HG02884 (cell line): ENCODE data around the gene PPP2R2B.

Experiments used
- ATAC-seq: cut with Tn5 transposase; IDR thresholded peaks from one replicate; pipeline ENCODE4 v1.9.1; 2021; ENCODE audit warnings: mild to moderate bottlenecking, moderate library complexity; ENCODE audit not compliant: unreplicated experiment

Gene PPP2R2B

DNA sequence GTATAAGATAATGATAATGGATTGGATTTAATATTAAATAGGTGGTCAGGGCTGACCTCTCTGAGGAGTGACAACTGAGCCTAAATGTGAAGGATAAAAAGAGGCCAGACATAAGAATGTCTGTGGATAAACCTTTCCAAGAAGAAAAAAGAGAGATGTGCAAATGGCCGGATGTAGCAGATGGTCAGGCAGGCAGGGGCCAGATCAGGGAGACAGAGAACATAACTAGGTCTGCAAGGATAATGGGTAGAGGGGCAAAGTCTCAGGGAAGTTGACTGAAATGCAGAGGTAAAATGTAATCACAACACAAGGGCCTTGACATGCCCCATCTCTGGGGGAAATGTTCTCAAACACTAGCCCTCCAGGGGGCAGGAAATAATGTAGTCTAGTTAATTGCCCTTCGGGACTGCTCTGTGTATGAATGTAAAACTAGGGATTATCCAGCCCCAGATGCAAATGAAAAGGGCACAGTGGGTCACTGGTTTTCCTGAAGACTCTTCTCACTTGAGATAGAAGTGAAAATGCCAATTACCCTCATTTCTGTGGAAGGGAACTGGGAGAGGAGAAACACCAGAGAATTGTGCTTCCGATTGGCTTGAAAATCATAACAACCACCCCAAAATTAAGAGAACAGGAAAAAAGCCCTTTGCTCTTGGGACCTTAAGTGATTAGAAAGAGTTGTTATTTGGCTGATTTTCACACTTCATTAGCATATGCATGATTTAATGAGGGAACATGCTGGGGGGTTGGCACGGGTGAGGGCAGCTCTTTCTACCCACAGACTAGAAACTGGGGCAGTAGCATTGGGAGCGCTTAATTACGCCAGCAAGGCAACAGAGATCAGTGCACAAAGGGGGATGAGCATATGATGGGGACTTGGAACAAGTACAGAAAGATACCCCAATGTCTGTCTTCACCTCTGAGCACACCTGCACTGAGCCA lies 88.6 kb downstream of the PPP2R2B start:
- ATAC-seq, result no peak

DNA sequence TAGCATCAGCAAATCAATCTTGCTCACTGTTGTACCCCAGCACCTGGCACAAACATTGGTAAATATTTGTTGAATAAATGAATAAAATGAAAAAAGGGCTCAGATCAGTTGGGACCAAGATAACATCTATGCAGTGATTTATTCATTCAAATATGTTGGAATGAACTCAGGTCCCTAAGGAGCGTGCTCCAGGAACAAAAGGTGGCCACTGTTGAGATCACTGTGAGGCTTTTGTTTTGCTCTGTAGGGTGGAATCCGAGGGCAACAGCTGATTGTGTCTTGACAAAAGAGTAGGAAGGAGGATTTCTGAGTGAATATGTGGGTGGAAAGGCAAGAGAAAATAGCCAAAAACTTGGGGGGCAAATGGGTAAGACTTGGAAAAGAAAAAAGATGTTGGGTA lies 89.7 kb downstream of the PPP2R2B start:
- no peak for ATAC-seq

DNA sequence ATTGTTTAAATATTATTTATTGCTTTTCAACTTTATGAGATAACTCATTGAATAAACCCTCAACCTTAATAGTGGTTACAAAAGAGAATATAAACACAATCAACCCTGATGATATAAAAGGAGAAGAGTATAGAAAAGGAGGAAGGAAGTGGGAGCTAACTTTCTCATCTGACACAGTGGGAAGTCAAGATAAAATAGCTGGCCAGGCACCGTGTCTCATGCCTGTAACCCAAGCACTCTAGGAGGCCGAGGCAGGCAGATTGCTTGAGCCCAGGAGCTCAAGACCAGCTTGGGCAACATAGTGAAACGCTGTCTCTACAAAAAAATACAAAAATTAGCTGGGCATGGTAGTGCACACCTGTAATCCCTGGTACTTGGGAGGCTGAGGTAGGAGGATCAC lies 93.5 kb downstream of the PPP2R2B start:
- no peak for ATAC-seq

DNA sequence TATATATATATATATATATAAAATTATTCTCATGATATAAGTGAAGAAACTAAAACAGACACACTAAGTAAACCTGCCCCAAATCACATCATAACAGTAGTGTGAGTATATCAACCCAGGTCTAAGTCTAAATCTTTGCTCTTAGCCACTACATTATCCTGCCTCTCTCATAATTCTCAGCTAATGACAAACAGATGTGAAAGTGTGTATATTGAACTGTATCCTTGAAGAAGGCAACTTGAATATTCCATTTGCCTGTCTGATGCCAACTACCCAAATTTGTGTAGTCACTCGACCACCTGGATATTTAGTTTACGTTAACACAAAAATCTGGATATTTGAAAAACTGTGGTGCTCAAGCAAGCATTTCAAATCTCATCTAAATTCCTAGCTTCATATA lies 97.4 kb downstream of the PPP2R2B start:
- ATAC-seq, result no peak

DNA sequence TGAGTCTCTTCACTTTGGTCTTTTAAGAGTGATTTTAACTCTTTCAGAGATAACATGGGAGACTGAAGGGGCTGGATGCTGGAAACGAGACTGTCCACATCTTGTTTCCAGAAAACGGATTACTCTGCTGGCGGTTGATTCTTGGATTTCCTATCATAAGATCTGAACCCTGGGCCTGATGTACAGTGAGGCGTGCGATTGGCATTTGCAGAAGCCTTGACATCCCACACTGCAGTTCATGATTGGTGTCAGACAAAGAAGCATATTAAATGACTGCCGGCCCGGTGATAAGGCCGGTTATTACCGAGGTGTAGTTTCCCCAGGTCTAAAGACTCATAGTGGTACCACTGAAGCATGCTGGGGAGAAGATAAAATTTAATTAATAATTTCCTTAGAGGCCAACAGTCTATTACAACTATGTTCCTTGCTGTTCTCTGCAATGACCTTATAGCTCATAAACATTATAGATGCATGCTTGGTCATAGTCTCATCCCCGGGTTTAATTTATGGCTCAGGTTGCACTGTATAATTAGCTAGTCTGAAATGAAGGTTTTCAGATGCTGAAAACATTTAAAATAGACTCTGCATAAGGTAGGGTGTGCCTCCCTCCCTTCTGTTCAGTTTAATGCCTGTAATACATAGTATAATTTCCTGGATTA lies 99.2 kb downstream of the PPP2R2B start:
- ATAC-seq, result no peak

DNA sequence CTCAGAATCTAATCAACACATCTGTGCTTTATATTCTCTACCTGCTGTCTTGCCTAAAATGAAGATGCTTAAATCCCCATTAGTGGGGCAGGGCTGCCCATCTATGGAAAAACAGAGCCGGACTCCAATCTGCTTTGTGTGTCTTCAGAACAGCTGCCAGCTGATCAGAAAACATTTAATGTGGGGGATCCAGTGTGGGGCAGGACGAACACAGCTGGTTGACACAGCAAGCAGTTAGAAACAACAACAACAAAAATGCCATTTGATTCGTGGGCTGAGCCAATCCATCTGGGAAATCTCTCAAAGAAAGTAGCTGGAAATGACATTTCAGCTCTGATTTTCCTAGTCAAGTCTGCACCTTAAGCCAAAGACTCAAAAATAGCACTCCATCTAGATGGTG lies 99.8 kb downstream of the PPP2R2B start:
- ATAC-seq, result no peak

DNA sequence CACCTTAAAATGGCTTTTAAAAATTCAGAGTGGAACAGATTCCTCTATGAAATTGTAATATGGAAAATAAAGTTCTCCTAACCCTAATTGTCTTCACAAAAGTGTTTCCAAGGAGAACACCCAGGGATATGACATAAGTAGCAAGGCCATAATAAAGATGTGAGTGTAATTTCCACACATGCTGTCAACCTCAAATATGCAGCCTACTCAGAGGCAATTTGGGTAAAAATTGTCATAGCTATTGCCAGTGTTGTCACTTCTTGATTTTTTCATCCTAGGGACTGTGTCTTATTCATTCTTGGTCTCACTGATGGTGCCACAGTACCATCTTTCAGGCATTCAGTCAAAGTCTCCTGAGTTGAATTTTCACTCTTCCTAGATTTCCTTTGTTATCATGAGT lies 100.3 kb downstream of the PPP2R2B start:
- no peak for ATAC-seq

DNA sequence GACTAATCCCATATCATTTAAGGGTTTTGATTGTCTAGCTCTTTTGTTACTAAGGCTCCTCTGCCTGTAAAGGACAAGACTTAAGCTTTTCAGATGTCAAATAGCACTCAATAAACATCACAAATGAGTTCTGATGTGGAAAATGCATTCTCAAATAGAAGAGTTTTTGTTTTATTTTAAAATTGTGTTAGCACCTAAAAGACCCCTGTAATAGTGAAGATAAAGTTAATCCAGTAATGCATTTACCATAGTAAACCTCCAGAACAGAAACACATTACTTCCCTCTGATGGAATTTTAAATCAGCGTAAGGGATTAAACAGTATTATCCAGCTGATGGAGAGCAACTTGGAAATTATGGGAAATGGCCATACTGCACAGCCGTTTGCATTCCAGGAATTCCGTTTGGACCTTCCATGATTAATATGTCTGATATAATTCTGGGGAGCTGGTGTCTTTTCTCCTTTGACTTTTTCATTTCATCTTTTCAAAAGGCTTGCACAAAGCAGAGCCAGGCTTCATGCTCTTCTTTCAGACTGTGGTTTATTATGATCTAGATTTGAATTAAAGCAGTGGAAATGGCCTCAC lies 105.6 kb downstream of the PPP2R2B start:
- no peak for ATAC-seq

DNA sequence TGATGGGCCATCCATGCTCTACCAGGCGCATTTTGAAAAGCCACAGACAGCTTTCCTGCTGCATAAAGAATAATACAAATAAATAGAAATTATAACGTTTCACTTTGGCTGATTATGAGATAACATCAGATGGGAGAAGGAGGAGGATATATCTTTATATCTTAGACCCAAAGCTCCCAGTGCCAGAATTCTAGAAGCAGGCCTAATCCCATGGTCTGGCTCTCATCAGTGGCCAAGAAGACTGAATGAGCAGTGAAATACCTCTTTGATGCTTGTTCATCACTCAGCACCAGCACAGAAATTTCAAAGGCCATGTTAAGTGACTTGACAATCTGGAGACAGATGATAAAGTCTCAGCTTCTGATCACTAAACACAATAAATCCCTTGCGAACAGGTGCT lies 107.6 kb downstream of the PPP2R2B start:
- no peak for ATAC-seq

DNA sequence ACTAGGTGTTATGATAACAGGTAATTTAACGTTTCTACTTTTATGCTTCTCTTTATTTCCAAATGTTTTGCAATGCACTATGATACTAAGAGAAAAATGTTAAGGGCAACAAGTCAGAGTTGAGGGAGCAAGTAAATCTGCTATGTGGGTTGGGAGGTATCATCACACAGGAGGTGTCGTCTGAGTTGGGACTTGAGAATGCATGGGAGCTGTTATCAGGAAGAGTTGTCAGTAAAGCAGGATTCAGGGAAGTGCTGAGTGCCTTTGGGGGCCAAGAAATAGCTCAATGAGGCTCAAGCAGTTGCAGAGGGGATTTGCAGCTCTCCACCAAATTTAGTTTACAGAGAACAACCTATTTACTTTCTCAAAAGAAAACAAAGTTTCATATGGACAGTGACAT lies 108.0 kb downstream of the PPP2R2B start:
- ATAC-seq, result no peak

DNA sequence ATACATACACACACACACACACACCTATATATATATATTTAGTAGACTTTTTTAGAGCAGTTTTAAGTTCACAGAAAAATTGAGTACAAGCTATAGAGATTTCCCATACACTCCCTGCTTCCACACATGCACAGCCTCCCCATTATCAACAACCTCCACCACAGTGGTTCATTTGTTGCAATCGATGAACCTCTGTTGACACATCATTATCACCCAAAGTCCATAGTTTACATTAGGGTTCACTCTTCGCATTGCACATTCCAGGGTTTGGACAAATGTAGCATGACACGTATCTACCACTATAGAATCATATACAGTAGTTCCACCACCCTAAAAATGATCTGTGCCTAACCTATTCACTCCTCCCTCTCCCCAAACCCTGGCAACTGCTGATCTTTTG lies 111.0 kb downstream of the PPP2R2B start:
- ATAC-seq, result no peak

DNA sequence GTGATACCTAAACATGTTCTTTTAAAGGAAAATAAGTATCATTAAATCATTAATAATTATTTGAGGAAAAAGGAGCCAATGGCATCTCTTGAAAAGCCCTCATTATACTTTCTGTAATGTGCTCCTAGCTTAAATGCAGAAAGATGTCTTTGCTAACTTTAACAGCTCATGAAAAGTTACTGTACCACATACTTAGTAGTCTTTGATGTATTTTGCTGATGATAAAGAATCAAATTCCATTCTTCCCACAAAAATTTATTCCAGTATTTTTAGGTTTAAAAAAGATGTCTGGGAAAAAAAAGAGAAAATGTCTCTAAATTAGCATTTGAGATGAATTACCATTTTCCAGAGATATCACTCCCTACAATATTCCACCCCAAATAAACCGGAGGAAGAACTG lies 112.5 kb downstream of the PPP2R2B start:
- ATAC-seq, result no peak

DNA sequence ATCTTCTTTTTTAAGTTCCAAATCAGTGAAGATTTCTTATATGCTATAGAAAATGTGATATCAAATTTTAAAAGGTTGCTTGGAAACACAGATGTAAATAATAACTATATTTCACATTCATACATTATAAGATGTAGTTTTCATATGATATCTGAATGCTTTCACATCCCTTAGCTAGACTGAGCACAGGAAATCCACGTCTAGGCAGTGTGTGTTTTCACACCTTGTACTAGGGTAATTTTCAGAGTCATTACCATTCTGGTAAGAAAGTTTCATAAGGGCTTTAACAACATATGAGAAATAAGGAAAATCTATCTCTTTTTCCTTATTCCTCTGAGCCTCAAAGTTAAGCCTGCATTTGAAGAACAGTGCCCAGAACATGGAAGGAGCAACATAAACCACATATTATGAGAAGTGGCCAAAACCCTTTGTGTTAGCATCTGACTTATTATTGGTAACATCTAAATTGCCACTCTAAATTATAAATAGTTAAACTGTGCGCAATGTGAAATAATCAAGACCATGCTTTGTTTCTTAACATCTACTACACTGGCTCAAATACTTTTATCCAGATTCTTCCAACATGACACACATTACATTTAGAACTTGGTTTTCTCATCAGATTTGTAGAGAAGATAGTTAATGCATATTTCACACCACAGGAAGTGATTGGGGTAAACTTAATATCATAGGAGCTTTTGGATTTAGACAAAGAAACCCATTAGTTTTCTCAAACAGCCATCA lies 113.3 kb downstream of the PPP2R2B start:
- no peak for ATAC-seq

DNA sequence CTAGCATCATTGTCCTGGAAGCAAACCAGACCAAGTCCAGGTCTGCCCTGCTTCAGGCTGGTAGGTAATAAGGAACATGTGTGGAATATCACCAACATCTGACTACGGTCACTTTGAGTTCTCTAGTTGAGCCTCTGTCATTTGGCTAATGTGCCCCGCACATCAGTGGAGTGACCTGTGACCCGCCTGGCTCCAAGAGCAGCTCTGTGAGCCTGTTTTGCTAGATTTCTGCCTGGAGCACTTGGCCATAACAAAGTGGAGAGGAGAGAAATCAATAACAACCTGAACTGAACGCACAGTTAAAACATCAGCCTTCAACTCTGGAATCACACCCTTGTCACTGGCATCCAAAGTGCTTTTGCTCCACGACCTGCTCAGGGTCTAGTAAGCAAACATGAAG lies 115.7 kb downstream of the PPP2R2B start:
- no peak for ATAC-seq

DNA sequence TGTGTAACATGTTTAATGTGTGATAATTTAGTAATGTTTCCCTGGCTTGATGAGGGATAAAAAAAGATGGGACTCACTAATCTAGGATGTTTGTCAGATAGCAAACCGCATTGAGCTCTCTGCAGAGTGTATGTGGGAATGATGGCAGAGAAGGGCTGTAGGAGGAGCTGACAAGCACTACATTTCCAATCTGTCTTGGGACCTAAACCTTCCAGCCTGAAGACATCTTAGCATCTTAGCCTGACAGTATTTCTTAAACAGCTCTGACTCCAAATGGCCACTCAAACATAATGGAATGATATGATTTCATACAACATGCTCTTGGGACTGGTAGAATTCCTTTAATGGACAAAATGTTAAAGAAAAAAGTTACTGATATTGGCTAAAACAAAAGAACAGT lies 116.7 kb downstream of the PPP2R2B start:
- ATAC-seq, result no peak

DNA sequence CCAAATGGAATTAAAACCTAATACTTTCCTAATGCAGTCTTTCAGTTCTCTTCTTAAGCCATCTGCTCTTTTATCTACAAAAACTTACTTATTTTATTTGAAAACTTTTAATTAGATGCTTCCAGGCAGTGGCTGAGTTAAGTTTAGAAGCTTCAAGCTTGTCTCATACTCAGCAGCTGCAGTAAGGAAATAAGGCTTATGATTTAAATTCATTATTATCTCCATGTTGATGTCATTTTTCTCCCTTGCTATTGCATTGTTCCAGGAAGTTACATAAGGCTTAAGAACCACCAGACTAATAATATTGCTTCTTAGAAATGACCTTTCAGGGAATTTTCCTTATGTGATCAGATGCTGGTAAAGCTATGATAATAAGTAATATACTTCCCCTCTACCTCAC lies 119.6 kb downstream of the PPP2R2B start:
- ATAC-seq, result no peak

DNA sequence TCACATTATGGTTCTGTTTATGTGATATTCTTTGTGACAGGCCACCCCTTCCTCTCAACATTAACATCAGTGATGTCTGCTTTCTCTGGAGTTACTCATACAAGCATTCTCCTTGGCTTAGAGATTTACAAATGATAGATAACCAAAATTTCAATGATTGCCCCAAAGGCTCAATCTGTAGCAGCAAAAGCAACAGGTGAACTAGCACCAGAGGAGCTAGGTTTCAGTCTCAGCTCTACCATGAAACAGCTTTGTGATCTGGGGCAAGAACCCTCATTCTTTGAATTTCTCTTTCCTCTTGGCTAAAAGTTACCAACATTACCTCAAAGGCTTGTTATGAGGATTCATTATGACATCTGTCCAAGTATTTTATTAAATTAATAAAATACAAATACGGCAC lies 120.5 kb downstream of the PPP2R2B start:
- ATAC-seq, result no peak

DNA sequence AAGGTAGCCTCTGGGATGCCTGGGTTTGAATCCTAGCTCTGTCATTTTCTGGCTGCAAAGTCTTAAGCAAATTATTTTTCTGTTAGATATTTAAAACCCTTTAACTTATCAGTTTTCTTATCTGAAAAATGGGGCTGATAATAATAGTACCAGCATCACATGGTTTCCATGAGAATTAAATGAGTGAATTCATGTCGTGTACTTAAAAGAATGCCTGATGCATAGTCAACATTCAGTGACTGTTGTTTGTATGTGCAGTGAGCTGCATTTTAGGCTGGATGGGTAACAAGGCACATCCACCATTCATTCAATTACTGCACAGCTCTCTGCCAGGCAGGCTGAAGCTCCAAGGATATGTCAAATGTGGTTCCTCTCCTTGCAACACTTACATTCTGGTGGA lies 122.0 kb downstream of the PPP2R2B start:
- no peak for ATAC-seq

DNA sequence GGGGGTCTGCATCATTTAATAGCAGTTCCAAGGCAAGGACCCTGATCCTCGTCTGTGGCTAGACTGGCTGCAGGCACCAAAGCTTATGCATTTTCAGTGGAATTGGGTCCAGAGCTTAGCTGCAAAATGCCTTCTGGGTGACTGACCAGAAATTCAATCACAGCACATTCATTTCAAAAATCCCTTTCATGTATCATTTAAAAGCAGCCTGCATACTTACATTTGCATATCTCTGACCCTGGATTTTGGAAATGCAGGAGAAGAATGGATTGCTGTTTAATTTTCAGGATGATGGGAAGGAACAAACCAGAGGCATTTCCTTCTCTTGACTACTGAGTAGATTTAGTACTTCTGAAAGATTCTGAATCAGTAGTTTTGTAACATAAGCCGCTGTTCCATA lies 122.8 kb downstream of the PPP2R2B start:
- ATAC-seq, result no peak

DNA sequence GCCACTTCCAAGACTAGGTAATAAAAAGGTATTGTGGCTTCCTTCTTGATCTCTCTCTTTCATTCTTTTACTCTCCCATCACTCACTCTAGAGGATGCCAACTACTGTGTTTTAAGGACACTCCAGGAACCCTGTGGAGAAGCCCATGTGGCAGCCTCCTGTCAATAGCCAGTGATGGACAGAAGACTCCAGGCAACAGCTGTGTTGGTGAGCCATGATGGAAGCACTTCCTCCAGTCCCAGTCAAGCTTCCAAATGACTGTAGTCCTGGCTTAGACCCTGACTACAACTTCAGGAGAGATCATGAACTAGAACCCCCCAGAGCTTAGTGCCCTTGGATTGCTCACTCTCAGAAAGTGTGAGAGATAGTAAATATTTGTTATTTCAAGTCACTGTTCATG lies 123.9 kb downstream of the PPP2R2B start:
- ATAC-seq, result no peak

DNA sequence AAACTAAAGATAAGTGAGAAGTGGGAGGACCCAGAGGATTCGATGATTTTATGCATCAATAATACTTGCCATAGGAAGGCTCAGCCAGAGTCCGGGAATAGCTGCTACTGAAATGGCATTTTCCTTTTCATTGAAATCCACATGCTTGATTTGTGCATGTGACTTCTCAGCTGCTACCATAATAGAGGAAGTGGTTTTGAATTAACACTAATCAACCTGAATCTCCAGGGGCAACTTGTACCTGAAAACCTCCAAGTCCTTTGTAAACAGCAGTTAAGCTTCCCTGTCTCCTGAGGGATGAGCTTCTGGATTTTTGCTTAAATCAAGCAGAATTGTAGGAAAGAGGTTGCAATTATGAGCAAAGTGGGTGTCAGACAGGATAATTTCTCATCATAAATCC lies 124.9 kb downstream of the PPP2R2B start:
- no peak for ATAC-seq
